GOT3 (cell line): ENCODE data around the gene PTTG1.

Experiments
- DNase-seq: peaks from one replicate; lab custom pipeline; 2025; ENCODE audit warnings: mixed read lengths; lab: John Stamatoyannopoulos, UW

Gene PTTG1

GRCh38 chr5:160455600-160455999, 33.9 kb downstream of the PTTG1 start:
- no peak for DNase-seq

- DNase-seq: no peak
Observed at GRCh38 chr5:160456480-160457177, 35.0 kb downstream of the PTTG1 start.

GRCh38 chr5:160457252-160457651, 35.6 kb downstream of the PTTG1 start:
- no peak for DNase-seq

GRCh38 chr5:160458806-160459800, 37.4 kb downstream of the PTTG1 start:
- DNase-seq: no peak

GRCh38 chr5:160460377-160461049, 38.9 kb downstream of the PTTG1 start:
- no peak for DNase-seq

- DNase-seq: no peak
Observed at GRCh38 chr5:160461378-160461777, 39.7 kb downstream of the PTTG1 start.

- DNase-seq: no peak
Observed at GRCh38 chr5:160462167-160462566, 40.5 kb downstream of the PTTG1 start.

DNA sequence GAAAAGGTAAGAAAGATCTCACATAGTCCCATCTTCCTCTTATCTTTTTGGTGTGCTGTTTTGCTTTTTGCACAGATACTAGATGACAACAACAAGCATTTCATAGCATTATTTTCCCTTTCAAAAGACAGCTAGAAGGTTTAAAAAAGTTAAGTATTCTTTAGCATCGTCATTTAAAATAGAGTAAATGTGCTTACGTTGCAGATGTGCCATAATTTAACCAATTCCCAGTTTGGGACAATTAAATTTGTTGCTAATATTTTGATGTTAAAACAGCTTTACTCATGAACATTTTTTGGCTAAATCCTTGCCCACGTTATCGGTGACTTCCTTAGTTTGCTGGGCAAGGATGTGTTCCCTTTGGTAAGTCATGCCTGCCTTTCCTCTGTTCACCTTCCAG, 41.6 kb downstream of the PTTG1 start:
- no peak for DNase-seq

GRCh38 chr5:160463740-160464465, 42.2 kb downstream of the PTTG1 start:
- no peak for DNase-seq

GRCh38 chr5:160464466-160464797, 42.8 kb downstream of the PTTG1 start:
- DNase-seq: no peak

DNA sequence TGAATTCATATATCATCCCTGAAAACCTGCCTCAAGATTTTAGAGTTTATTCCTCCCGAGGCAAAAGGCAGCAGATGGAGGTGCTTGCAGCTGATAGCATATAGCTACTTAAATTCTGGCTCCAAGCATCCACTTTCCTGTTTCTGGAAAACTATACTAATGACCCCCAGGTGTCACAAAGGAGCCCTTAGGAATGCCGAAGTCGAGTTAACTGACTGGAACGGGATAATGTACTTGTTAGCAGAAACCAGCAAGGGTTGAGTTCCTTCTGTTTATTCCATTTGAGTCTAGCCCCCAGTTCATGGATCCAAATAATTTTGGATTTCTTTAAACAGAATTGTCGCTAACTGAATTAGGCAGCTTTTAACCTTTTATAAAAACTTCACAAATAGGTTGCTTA, 44.5 kb downstream of the PTTG1 start:
- no peak for DNase-seq

DNA sequence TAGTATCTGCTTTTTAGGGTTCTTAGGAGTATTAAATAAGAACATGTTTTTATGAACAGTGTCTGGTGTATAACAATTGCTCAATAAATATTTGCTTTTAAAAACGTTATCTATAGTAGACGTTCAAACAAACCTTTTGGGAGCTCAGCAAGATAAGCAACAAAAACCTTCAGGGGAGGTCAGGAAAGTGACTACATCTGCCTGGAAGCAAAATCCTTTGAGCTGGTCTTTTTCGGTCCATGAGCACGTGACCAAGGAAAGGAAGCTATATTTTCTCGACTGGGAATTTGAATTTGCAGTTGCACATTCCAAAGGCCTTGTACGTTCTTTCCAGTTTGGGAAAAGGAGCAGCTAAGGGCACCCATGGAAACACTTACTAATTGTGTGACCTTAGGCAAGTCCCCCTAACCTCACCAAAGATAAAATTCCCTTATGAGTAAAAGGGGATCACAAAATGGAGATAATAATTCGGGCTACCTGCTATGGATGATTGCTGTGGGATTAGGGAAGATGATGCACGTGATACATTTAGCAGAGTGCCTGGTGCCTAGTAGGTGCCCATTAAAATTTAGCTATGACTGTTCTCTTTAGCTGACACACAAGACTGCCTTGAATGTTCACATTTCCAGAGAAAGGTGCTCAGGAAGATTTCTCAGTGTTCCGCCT, 45.4 kb downstream of the PTTG1 start:
- no peak for DNase-seq

DNA sequence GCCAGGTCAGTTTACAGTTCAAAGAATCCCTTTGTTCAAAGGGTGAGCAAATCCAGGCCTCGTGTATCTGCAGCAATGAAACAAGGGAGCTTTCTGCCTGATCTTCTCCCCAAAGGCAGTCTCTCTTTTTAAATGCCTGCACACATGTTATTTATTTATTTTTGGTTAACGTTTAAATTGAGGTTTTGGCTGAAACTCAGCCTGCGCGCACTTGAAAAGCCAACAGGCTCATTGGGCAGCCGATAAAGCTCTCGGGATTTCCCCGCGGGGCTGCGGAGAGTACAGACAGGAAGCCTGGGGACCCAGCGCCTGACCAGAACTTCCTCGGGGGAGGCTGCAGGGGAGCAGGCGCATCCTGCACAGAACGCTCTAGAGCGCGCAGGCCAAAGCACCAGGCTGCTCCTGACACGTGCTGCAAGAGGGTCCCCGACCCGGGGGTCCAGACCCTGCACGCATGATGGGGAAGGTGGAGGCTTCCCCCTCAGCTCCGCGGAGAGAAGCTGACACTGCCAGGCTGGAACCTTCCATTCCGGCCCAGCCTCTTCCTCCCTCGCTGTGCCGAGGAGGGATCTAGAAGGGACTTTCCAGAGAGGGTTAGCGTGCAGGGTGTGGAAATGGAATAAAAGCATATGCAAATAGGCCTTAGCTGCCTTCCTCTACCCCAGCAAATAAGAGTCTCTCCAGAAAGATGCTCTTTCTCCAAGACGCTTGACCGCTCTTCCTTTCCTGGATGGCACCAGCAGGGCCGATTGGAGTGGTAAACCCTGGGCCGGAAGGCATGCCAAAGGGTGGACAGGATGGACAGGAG, 46.1 kb downstream of the PTTG1 start:
- no peak for DNase-seq

- DNase-seq: no peak
Observed at GRCh38 chr5:160468363-160468975, 46.8 kb downstream of the PTTG1 start.

- no peak for DNase-seq
Observed at GRCh38 chr5:160469156-160470144, 47.8 kb downstream of the PTTG1 start.

GRCh38 chr5:160470437-160471361, 49.0 kb downstream of the PTTG1 start:
- DNase-seq: no peak

- no peak for DNase-seq
Observed at GRCh38 chr5:160471761-160472160, 50.1 kb downstream of the PTTG1 start.

DNA sequence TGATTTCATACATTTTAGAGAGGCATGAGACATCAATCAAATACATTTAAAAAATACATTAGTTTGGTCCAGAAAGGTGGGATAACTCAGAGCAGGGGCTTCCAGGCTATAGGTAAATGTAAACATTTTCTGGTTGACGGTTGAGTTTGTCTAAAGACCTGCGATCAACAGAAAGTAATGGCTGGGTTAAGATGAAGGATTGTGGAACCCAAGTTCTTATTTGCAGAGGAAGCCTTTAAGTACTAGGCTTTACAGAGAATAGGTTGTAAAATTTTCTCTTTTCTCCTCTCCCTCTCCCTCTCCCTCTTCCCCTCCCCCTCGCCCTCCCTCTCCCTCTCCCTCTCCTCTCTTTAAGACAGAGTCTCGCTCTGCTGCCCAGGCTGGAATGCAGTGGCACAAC, 50.8 kb downstream of the PTTG1 start:
- DNase-seq: no peak
